HG02981 (cell line): ENCODE measurements around the gene ZNF525.
A peak's percentile ranks its signal among the peaks of the same experiment; 100 is the strongest.
"Not testable (repeated sequence)": the region's sequence is repeated elsewhere in the genome, so short reads cannot be mapped to it uniquely, and the experiment has no call there.

ENCODE experiments used
- ATAC-seq: cut with Tn5 transposase; IDR thresholded peaks from one replicate; pipeline ENCODE4 v1.9.1; 2021; ENCODE audit warnings: mild to moderate bottlenecking, moderate library complexity; ENCODE audit not compliant: unreplicated experiment

The ZNF525 gene

GRCh38 chr19:53394974-53395839 is 29.7 kb downstream of the ZNF525 start, which contains the start of gene ZNF765:
Gene ZNF765, plus strand, starts transcription at chr19:53395149. Its CDS starts 2,867 bp downstream, at chr19:53398016.
- peak; percentile 89 for ATAC-seq

GRCh38 chr19:53395840-53396524 is 30.5 kb downstream of the ZNF525 start:
- not testable (repeated sequence) for ATAC-seq

- no peak for ATAC-seq
These were observed 31.0 kb downstream of the ZNF525 start for GRCh38 chr19:53396525-53396868.

- ATAC-seq = not testable (repeated sequence)
These were observed 32.4 kb downstream of the ZNF525 start for GRCh38 chr19:53397918-53398317.

- ATAC-seq = no peak
These were observed 44.1 kb downstream of the ZNF525 start for GRCh38 chr19:53409505-53410204.

- ATAC-seq = not testable (repeated sequence)
These were observed 55.2 kb downstream of the ZNF525 start for GRCh38 chr19:53420520-53421315.

GRCh38 chr19:53422551-53422950 is 57.0 kb downstream of the ZNF525 start:
- no peak for ATAC-seq

- ATAC-seq = not testable (repeated sequence)
These were observed 57.6 kb downstream of the ZNF525 start for GRCh38 chr19:53423074-53423473.

- not testable (repeated sequence) for ATAC-seq
These were observed 58.2 kb downstream of the ZNF525 start for GRCh38 chr19:53423680-53424079.

GRCh38 chr19:53424968-53425597 is 59.6 kb downstream of the ZNF525 start:
- ATAC-seq = no peak

- peak; percentile 96 for ATAC-seq
These were observed 66.0 kb downstream of the ZNF525 start, which contains the start of gene ZNF761 for GRCh38 chr19:53431399-53432087. Gene ZNF761, plus strand, starts transcription at chr19:53431984. Its CDS starts 15,285 bp downstream, at chr19:53447269.

- peak; percentile 16 for ATAC-seq
These were observed 66.7 kb downstream of the ZNF525 start for GRCh38 chr19:53432088-53432661.
